NOMO-1 treated with dmso at 0.1 percent for 144 hours (cell line): ENCODE results near the gene SPIRE2.
A peak's percentile ranks its signal among the peaks of the same experiment; 100 is the strongest.
"Not testable (repeated sequence)": the region's sequence is repeated elsewhere in the genome, so short reads cannot be mapped to it uniquely, and the experiment has no call there.

Experiments used
- DNase-seq: peaks from one replicate; lab custom pipeline; 2025; ENCODE audit not compliant: unreplicated experiment; lab: John Stamatoyannopoulos, UW

The SPIRE2 gene

GRCh38 chr16:89834813-89835363 lies 6.6 kb downstream of the SPIRE2 start:
- DNase-seq: not testable (repeated sequence)

- DNase-seq: not testable (repeated sequence)
Measured at GRCh38 chr16:89836484-89836883, 8.2 kb downstream of the SPIRE2 start.

- DNase-seq: no peak
Measured at GRCh38 chr16:89837014-89837546, 8.8 kb downstream of the SPIRE2 start.

- no peak for DNase-seq
Measured at GRCh38 chr16:89841275-89841674, 13.0 kb downstream of the SPIRE2 start.

GRCh38 chr16:89842471-89843408 lies 14.5 kb downstream of the SPIRE2 start:
- DNase-seq: no peak

- DNase-seq: no peak
Measured at GRCh38 chr16:89843409-89844350, 15.4 kb downstream of the SPIRE2 start.

GRCh38 chr16:89844739-89845339 lies 16.6 kb downstream of the SPIRE2 start:
- DNase-seq: no peak

- DNase-seq: no peak
Measured at GRCh38 chr16:89845417-89845816, 17.1 kb downstream of the SPIRE2 start.

- no peak for DNase-seq
Measured at GRCh38 chr16:89847051-89847939, 19.0 kb downstream of the SPIRE2 start.

GRCh38 chr16:89847940-89848297 lies 19.6 kb downstream of the SPIRE2 start:
- no peak for DNase-seq

- DNase-seq: no peak
Measured at GRCh38 chr16:89848974-89849373, 20.7 kb downstream of the SPIRE2 start.

GRCh38 chr16:89853306-89853993 lies 25.2 kb downstream of the SPIRE2 start:
- no peak for DNase-seq

- no peak for DNase-seq
Measured at GRCh38 chr16:89855301-89855945, 27.1 kb downstream of the SPIRE2 start.

GRCh38 chr16:89855986-89856385 lies 27.7 kb downstream of the SPIRE2 start:
- DNase-seq: peak; percentile 0

GRCh38 chr16:89858973-89859614 lies 30.8 kb downstream of the SPIRE2 start:
- DNase-seq: no peak

GRCh38 chr16:89859615-89860007 lies 31.3 kb downstream of the SPIRE2 start:
- DNase-seq: no peak

- DNase-seq: peak; percentile 61
Measured at GRCh38 chr16:89860747-89861304, 32.6 kb downstream of the SPIRE2 start.

GRCh38 chr16:89861648-89862047 lies 33.4 kb downstream of the SPIRE2 start:
- no peak for DNase-seq
